NT2/D1 (cell line): ENCODE data around the gene SFTPB.

Source experiments
- SUZ12 ChIP-seq: IDR thresholded peaks from 2 replicates; pipeline ENCODE4 v1.6.1; 2011; ENCODE audit not compliant: insufficient read length, insufficient read depth; ENCODE audit errors: extremely low read depth
- YY1 ChIP-seq: IDR thresholded peaks from 2 replicates; pipeline ENCODE4 v1.6.1; 2011; ENCODE audit not compliant: insufficient read length, insufficient read depth
- ZNF274 ChIP-seq: IDR thresholded peaks from 2 replicates; pipeline ENCODE4 v1.6.1; 2011; ENCODE audit warnings: mild to moderate bottlenecking, low read depth, low read length

DNA sequence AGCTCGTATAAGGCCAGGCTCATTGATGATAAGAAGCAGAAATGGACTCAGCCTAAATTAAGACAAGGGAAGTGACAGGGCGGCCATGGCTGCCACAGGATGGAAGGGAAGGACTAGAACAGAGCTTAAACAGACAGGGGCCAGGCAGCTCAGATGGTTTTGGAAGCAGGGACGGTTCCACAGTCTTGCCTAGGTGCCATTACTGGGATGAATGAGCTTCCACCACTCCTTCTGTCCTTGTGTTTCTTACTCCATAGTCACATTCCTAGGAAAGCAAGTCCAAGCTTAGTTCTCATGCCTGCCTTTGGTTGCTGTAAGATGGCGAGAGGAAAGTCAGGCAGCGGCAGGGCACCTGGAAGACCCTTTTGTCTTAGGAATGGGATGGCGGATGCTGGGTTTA lies 38.1 kb upstream of the SFTPB start:
- no peak for TF ChIP-seq SUZ12
- no peak for TF ChIP-seq ZNF274
- TF ChIP-seq YY1 = no peak
